ENCODE data around the gene PAH. TPM values are rescaled to one million over a fixed set of nuclear protein-coding genes. Genes with fewer than 3 reads are reported as not detected.

PAH gene
- total RNA-seq, 1 experiment from 2014 or later: 5.1 TPM

- ChIA-PET POLR2A (no interaction called here), CTCF (no interaction called here)
- no peaks in the 10 kb centered on the region for H3K9me3 Mint-ChIP-seq (ENCODE audit: unreplicated experiment)
- Histone ChIP-seq H3K4me1 (no peaks in the 10 kb centered on the region), H3K36me3 (ENCODE audit: control insufficient read depth, insufficient read depth, low read length) (no peaks in the 10 kb centered on the region), H3K9me3 (no peaks in the 10 kb centered on the region), H3K27me3 (replicated peaks; ENCODE audit: control insufficient read depth, insufficient read depth, low read length) (no peaks in the 10 kb centered on the region), H3K4me3 (ENCODE audit: low read depth, low read length) (no peak overlapping the region)
- no peaks in the 10 kb centered on the region for H3K4me1 Mint-ChIP-seq (ENCODE audit: low read depth, unreplicated experiment)
- no TSS peak for BruUV-seq (replicated peaks)
- no peaks in the 10 kb centered on the region for H3K36me3 Mint-ChIP-seq (ENCODE audit: insufficient read depth, unreplicated experiment)
- no peak for TF ChIP-seq CTCF (IDR thresholded peaks at IDR 0.05; ENCODE audit: insufficient read depth in 1 of 2, low read depth in 1 of 2, low read length in 1 of 2, severe bottlenecking in 1 of 2, unreplicated experiment in 1 of 2)
- H3K4me3 Mint-ChIP-seq (ENCODE audit: unreplicated experiment): no peak overlapping the region
- intact Hi-C loops (cut with micrococcal nuclease; ENCODE audit: unreplicated experiment): no loop called here
- H3K27me3 Mint-ChIP-seq (ENCODE audit: insufficient read depth, unreplicated experiment): peaks cover 13% of the 10 kb centered on the region
- no peak for DNase-seq
- H3K27ac Mint-ChIP-seq (ENCODE audit: unreplicated experiment): no peak overlapping the region
Measured at GRCh38 chr12:102814691-102815367, 102.2 kb downstream of the PAH start.

DNA sequence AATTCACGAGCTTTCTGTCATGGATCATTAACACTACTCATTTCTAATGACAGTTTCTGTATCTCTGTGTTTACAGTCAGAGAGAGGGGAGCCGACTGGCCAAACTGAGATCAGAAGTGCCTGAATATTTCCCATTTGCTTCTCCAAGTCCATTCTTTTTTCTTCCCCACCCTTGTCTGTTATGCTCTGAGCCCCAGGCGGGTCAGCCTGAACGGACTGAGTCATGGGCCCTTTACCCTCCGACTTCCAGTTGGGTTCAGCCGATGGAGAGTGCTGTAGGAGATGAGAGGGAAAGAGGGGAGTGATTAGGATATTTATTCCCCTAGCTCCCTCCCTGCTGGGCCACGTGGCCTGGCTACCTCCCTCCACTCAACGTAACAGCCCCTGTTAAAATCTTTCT is 104.7 kb downstream of the PAH start:
- DNase-seq: no peak
- Mint-ChIP-seq H3K9me3 (ENCODE audit: unreplicated experiment) (no peaks in the 10 kb centered on the region), H3K4me1 (ENCODE audit: low read depth, unreplicated experiment) (no peaks in the 10 kb centered on the region), H3K36me3 (ENCODE audit: insufficient read depth, unreplicated experiment) (no peaks in the 10 kb centered on the region), H3K27ac (ENCODE audit: unreplicated experiment) (no peak overlapping the region), H3K4me3 (ENCODE audit: unreplicated experiment) (no peak overlapping the region), H3K27me3 (ENCODE audit: insufficient read depth, unreplicated experiment) (peaks cover 13% of the 10 kb centered on the region)
- intact Hi-C loops (cut with micrococcal nuclease; ENCODE audit: unreplicated experiment): no loop called here
- ChIA-PET CTCF (no interaction called here), POLR2A (no interaction called here)
- BruUV-seq (replicated peaks): no TSS peak
- Histone ChIP-seq H3K4me3 (ENCODE audit: low read depth, low read length) (no peak overlapping the region), H3K27me3 (replicated peaks; ENCODE audit: control insufficient read depth, insufficient read depth, low read length) (no peaks in the 10 kb centered on the region), H3K36me3 (ENCODE audit: control insufficient read depth, insufficient read depth, low read length) (no peaks in the 10 kb centered on the region), H3K9me3 (no peaks in the 10 kb centered on the region), H3K4me1 (no peaks in the 10 kb centered on the region)
- no peak for TF ChIP-seq CTCF (IDR thresholded peaks at IDR 0.05; ENCODE audit: insufficient read depth in 1 of 2, low read depth in 1 of 2, low read length in 1 of 2, severe bottlenecking in 1 of 2, unreplicated experiment in 1 of 2)

DNA sequence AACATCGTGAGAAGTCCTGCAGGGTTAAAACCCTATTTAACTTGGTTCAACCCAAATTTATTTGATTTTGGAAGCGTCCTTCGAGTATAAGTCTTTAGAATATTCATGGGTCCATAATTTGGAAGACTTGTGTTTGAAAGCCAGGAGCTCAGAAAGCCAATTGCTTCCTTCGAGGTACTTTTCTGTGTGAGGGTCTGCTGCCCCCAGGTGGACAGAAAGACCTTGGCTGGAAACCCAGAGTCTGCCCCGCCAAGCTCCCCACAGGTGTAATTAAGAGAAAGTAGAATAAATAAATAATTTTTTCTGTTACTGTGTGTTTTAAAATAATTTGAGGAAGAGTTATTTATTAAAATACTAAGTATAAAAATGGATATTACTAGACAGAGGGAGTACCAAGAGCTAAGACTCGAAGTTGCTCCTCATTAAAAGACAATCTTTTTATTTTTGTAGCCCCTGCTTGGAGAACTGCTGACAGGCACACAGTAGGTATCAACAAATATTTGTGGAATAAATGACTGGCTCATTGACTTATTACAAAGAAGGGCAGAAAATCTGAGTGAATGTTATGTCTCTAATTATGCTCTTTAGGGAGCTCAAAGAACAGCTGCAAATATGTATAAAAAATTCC is 105.8 kb downstream of the PAH start:
- no peaks in the 10 kb centered on the region; the same call in 1 of the 2 replicates for H3K27me3 ChIP-seq (replicated peaks; ENCODE audit: control insufficient read depth, insufficient read depth, low read length)
- H3K9me3 ChIP-seq: no peaks in the 10 kb centered on the region
- Mint-ChIP-seq H3K27me3 (ENCODE audit: insufficient read depth, unreplicated experiment) (peaks cover 13% of the 10 kb centered on the region), H3K27ac (ENCODE audit: unreplicated experiment) (no peak overlapping the region), H3K4me1 (ENCODE audit: low read depth, unreplicated experiment) (no peaks in the 10 kb centered on the region), H3K4me3 (ENCODE audit: unreplicated experiment) (no peak overlapping the region), H3K9me3 (ENCODE audit: unreplicated experiment) (no peaks in the 10 kb centered on the region), H3K36me3 (ENCODE audit: insufficient read depth, unreplicated experiment) (no peaks in the 10 kb centered on the region)
- peak; percentile 61 to 80 for TF ChIP-seq CTCF (IDR thresholded peaks at IDR 0.05; ENCODE audit: insufficient read depth in 1 of 2, low read depth in 1 of 2, low read length in 1 of 2, severe bottlenecking in 1 of 2, unreplicated experiment in 1 of 2)
- POLR2A ChIA-PET: no interaction called here
- H3K36me3 ChIP-seq (ENCODE audit: control insufficient read depth, insufficient read depth, low read length): no peaks in the 10 kb centered on the region
- intact Hi-C loops (cut with micrococcal nuclease; ENCODE audit: unreplicated experiment): loop anchor here (2.0 kb wide), 1 partner anchor 872 kb away; no protein-coding TSS in a partner anchor
- H3K4me1 ChIP-seq: no peaks in the 10 kb centered on the region
- BruUV-seq (replicated peaks): no TSS peak
- CTCF ChIA-PET: interaction anchor here (0.6 to 1.2 kb wide), 5 partner anchors 30 to 1037 kb away, joined by 3 to 8 read pairs (median 3); partner anchors contain the start of genes NUP37 and PARPBP
- H3K4me3 ChIP-seq (ENCODE audit: low read depth, low read length): no peak overlapping the region
- peak; percentile 43 to 62 for DNase-seq
